Stimulated activated CD4-positive, alpha-beta T cell treated with anti-CD3 and anti-CD28 coated beads, TNF-alpha, amount 100 ng/mL, for 4 hours (primary cell): ENCODE measurements around the gene FRRS1.
"Not testable (repeated sequence)": the region's sequence is repeated elsewhere in the genome, so short reads cannot be mapped to it uniquely, and the experiment has no call there.

ENCODE experiments used
- DNase-seq, 3 experiments: peaks; one replicate each; pipeline ENCODE4 v3.0.0-alpha.2; 2020; ENCODE audit warnings: low read depth in 3 of 3

FRRS1 gene

GRCh38 chr1:99764909-99765308 lies 1.5 kb downstream of the FRRS1 start:
- no peak for DNase-seq

GRCh38 chr1:99764439-99764838 lies 2.0 kb downstream of the FRRS1 start:
- no peak for DNase-seq

GRCh38 chr1:99763956-99764355 lies 2.5 kb downstream of the FRRS1 start:
- no peak for DNase-seq

DNA sequence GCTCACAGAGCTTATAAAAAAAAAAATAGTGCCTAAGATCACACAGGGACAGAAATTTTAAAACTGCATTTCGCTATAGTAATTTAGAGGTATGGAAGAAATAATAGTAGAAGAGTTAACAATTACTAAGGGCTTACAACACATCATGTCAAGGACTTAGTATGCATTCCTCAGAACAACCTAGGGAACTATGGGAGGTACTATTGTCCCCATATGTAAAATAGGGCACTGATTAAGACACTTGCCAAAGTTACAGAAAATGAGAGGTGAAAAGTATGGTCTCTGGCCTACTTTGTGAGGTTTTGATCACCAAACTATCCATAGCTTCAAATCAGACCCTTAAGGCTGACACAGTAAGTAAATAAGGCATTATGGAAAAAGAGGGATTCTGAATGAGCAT lies 4.7 kb downstream of the FRRS1 start:
- DNase-seq = no peak

DNA sequence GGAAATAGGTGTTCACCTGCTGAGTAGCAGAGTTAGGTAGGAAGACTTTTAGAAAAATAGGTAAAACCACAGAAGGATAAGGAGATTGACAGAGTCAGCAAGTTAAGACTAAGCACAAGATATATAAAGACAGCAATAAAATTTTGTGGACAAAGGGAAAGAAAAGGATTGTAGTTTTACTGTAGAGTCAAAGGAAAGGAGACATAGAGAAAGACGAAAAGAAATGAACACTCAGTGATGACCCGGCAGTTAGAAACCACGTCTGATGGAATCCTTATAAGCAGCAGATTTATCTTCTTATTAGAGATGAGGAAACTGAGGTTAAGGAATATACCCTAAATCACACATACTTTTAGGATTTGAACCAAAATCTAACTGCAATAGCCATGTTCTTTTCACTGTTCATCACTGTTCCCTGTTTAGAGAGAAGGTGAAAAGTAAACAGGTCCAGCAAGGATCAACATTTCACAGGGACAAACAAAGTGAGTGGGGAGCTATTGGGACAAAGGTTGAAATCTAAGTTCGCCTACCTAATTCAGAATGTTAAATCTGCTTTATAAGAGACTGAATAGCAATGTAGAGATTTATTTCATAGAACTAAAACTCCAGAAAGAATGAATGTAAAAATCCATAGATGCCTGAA lies 6.8 kb downstream of the FRRS1 start:
- DNase-seq = no peak

- DNase-seq = not testable (repeated sequence)
Measured at GRCh38 chr1:99758686-99759517, 7.5 kb downstream of the FRRS1 start.

DNA sequence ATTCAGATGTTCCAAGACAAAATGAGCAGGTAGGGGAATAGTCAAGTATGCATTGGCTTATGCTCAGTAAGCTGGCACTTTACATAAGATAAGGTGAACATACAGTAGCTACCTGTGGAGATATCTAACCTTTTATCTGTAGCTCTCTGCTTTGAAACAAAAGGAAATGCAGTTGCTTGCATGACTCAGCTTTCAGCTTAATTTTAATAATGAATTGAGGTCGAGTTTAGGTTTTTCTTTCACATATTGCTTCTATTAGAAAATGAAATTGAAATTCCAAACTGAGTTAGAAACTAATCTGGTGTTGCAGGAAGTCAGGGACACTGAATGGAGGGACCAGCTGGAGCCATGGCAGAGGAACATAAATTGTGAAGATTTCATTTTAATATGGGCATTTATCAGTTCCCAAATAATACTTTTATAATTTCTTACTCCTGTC lies 8.3 kb downstream of the FRRS1 start:
- DNase-seq = no peak

- no peak for DNase-seq
Measured at GRCh38 chr1:99756598-99756997, 9.8 kb downstream of the FRRS1 start.

DNA sequence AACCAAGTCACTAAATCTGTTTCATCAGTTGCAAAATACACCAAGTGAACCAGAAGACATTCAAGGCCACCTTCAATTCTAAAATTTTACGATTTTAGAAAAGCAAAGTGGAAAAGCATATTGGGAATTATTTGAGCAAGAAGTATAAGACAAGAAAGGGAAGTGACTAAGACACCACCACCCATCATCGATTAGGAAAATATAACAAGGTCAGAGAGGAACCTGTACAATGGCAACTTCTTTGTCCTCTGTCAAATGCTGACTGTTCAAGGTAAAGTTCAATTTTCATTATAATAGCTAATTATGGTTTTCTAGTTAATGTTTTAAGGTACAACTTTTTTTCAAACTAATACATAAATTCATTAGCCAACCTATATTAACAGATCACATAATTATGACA lies 10.8 kb downstream of the FRRS1 start:
- DNase-seq = no peak

DNA sequence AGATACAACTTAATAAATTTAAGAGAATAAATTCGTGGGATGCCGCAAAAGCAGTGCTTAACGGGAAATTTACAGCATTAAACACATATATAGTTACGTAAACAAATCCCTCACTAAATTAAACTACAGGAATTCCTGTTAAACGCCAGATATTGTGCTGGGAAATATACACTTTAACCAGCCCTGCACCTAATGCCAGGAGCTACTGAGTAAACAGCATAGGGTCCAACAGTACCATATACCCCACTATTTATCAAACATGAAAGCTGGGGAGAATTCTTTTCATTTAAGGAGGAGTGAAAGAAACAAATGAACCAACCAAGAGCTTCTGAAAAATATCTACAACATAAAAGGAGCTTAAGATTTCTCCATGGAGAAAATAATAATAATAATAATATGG lies 11.7 kb downstream of the FRRS1 start:
- no peak for DNase-seq

GRCh38 chr1:99754055-99754626 lies 12.3 kb downstream of the FRRS1 start:
- DNase-seq = no peak

DNA sequence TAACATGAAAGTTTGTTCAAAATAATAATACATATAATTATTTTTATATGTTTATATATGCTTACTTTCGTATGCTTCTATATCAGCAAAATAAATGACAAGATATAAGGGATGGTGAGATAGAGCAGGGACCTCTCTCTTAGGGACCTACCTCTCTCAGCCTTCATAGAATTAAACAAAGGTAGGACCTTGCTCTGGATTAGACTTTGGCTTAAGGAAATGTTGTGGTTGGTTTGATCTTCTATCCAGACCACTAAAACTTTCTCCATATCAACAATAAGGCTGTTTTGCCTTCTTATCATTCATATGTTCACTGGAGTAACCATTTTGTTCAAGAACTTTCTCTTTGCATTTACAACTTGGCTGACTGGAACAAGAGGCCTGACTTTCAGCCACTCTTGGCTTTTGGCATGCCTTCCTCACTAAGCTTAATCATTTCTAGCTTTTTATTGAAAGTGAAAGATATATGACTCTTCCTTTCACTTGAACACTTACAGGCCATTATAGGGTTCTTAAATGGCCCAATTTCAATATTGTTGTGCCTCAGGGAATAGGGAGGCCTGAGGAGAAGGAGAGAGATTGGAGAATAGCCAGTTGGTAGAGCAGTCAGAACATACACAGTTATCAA lies 14.4 kb downstream of the FRRS1 start:
- no peak for DNase-seq

GRCh38 chr1:99749504-99750347 lies 16.7 kb downstream of the FRRS1 start:
- no peak for DNase-seq

- no peak for DNase-seq
Measured at GRCh38 chr1:99748419-99748818, 18.0 kb downstream of the FRRS1 start.

GRCh38 chr1:99745684-99746083 lies 20.8 kb downstream of the FRRS1 start:
- DNase-seq = no peak

- DNase-seq = no peak
Measured at GRCh38 chr1:99745061-99745460, 21.4 kb downstream of the FRRS1 start.

- no peak for DNase-seq
Measured at GRCh38 chr1:99740141-99740540, 26.3 kb downstream of the FRRS1 start.

GRCh38 chr1:99738858-99739465 lies 27.5 kb downstream of the FRRS1 start:
- DNase-seq = no peak

DNA sequence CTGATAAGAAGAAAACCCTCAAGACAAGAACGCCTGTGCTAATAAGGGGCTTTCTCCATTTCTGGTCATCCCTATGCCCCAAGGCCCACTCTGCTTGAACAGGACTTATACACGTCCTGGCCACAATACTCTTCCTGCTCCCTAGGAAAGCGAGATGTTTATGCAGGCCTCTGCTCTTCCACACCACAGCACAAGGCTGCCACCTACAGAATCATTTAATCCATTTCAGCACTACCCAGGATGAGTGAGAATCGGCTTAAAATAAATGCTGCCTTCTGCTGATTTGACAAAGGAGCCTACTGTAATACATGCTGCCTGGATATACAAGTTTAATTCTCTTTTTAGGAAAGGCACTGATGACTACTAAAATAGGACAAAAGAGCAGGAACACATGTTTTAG lies 29.4 kb downstream of the FRRS1 start:
- no peak for DNase-seq

GRCh38 chr1:99735852-99736251 lies 30.6 kb downstream of the FRRS1 start:
- DNase-seq = no peak

DNA sequence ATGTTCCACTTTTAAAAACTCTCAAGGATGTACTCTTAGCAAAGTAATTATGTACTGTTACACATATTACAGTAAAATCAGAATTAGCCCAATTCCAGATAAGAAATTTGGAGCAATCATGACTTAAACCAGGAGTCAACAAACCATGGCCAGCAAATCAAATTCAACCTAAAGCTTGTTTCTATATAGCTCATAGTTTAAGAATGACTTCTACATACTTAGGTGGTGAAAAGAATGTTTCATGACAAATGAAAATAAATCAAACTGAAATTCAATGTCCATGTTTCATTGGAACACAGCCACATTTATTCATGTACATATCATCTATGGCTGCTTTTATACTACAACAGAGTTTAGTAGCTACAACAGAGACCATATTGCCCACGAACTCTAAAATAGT lies 35.1 kb downstream of the FRRS1 start:
- no peak for DNase-seq
